ENCODE measurements around the gene MCTP1.

- no peak for TF ChIP-seq CTCF (IDR thresholded peaks at IDR 0.05)
- no peak for TF ChIP-seq ZFX (IDR thresholded peaks at IDR 0.05; ENCODE audit: borderline replicate concordance)
Measured at GRCh38 chr5:95251185-95251584, 33.7 kb downstream of the MCTP1 start.
